HepG2 (cell line): Measurements from ENCODE around the gene LOC128125822.

Experiments
- ATAC-seq: fragments of 200-7000 bp; cut with Tn5 transposase; 3 replicates; pipeline ENCODE4 v1.9.1; 2020; ENCODE audit warnings: mild to moderate bottlenecking, moderate library complexity
- BruUV-seq: library from RNA; stranded (reverse); fragments of 400-500 nt; replicated peaks from 2 replicates; lab custom pipeline; 2021; lab: Mats Ljungman, UMichigan
- CTCF ChIA-PET: fragments of 300-600 bp; formaldehyde crosslinking; extraction: SDS; loops from one replicate; lab custom pipeline; 2021; ENCODE audit warnings: low total read pairs, inconsistent platforms, low intra/inter-chr PET ratio; lab: Yijun Ruan, JAX
- POLR2A ChIA-PET: fragments of 350-600 bp; sonication (Branson Sonifier 250); formaldehyde crosslinking; loops from one replicate; lab custom pipeline; 2020; ENCODE audit warnings: antibody characterized with exemption, inconsistent platforms; lab: Yijun Ruan, JAX
- DNase-seq: peaks from one replicate; pipeline ENCODE4 v3.0.0-alpha.2; 2015; ENCODE audit warnings: low spot score
- FAIRE-seq: peaks from 3 replicates; lab custom pipeline; 2011; peaks lifted over from hg19 to GRCh38; lab: Jason Lieb, UNC
- H2AFZ ChIP-seq: one replicate; pipeline ENCODE4 v1.6.1; 2011; ENCODE audit warnings: low read length, inconsistent platforms
- H3K27ac ChIP-seq: fragments of 300-600 bp; 3 replicates; pipeline ENCODE4 v1.8.0; 2011; ENCODE audit warnings: mixed run types, mild to moderate bottlenecking, mixed read lengths, low read length, inconsistent platforms; ENCODE audit not compliant: insufficient read depth; ENCODE audit errors: extremely low read length
- H3K27me3 ChIP-seq, 2 experiments: fragments of 200-600 bp in 1 of 2; 2 replicates in 1 of 2; 3 replicates in 1 of 2; pipeline versions ENCODE4 v1.6.0 to v1.8.0; 2011; ENCODE audit warnings: low read length in 2 of 2, mild to moderate bottlenecking in 2 of 2, moderate library complexity in 2 of 2, inconsistent platforms in 1 of 2; ENCODE audit not compliant: insufficient read depth in 2 of 2, control insufficient read depth in 1 of 2
- H3K36me3 ChIP-seq, 2 experiments: fragments of 200-600 bp in 1 of 2; replicated peaks in 1 of 2; 2 replicates in 1 of 2; 3 replicates in 1 of 2; pipeline versions ENCODE4 v1.5.1 to v1.8.0; 2011; ENCODE audit warnings: low read length in 2 of 2, inconsistent platforms in 1 of 2; ENCODE audit not compliant: insufficient read depth in 2 of 2, control insufficient read depth in 1 of 2
- H3K4me1 ChIP-seq: 2 replicates; pipeline ENCODE4 v1.5.1; 2012; ENCODE audit warnings: low read length, inconsistent platforms; ENCODE audit not compliant: insufficient read depth
- H3K4me2 ChIP-seq: 2 replicates; pipeline ENCODE4 v1.6.0; 2011; ENCODE audit warnings: low read depth, low read length, inconsistent platforms
- H3K4me3 ChIP-seq, 3 experiments: fragments of 200-600 bp in 1 of 3; sonication (generic), shearing (Covaris generic) in 1 of 3; replicated peaks in 1 of 3; 2 replicates each; pipeline ENCODE4 v1.5.1; 2011 to 2016; ENCODE audit warnings: low read length in 3 of 3, inconsistent platforms in 2 of 3, low read depth in 2 of 3, mild to moderate bottlenecking in 2 of 3, control low read depth in 1 of 3, mixed read lengths in 1 of 3; ENCODE audit not compliant: insufficient read depth in 1 of 3
- H3K79me2 ChIP-seq: one replicate; pipeline ENCODE4 v1.6.1; 2011; ENCODE audit warnings: low read length, inconsistent platforms; ENCODE audit not compliant: insufficient read depth
- H3K9ac ChIP-seq: 2 replicates; pipeline ENCODE4 v1.6.0; 2011; ENCODE audit warnings: mild to moderate bottlenecking, low read depth, low read length, inconsistent platforms; ENCODE audit not compliant: insufficient read depth
- H3K9me3 ChIP-seq: 2 replicates; pipeline ENCODE4 v1.5.1; 2012; ENCODE audit warnings: mild to moderate bottlenecking, low read length
- H4K20me1 ChIP-seq: 2 replicates; pipeline ENCODE4 v1.6.0; 2011; ENCODE audit warnings: inconsistent platforms, mild to moderate bottlenecking, low read length, moderate library complexity; ENCODE audit not compliant: insufficient read depth
- BRCA1 ChIP-seq: sonication (generic); formaldehyde crosslinking; IDR thresholded peaks from 2 replicates; pipeline ENCODE4 v1.4.0; 2020; ENCODE audit warnings: missing genetic modification reagents
- ZNF260 ChIP-seq: sonication (generic); formaldehyde crosslinking; IDR thresholded peaks from 2 replicates; pipeline ENCODE4 v1.4.0; 2020; ENCODE audit warnings: missing genetic modification reagents, low read depth, mild to moderate bottlenecking, borderline replicate concordance
- WGBS: methylation state at CpG from one replicate; pipeline ENCODE4 v1.1.6; 2017; ENCODE audit warnings: low lambda C conversion rate; 5-methylcytosine and 5-hydroxymethylcytosine counted together
- in situ Hi-C: cut with HindIII; loops from 2 replicates; pipeline ENCODE4 v1.10.0; 2017; ENCODE audit warnings: low pct_unique_long_range_greater_than_20kb; ENCODE audit not compliant: extremely low pct_ligation_motif_present
- intact Hi-C: fragments of 100-400 bp; cut with micrococcal nuclease; formaldehyde crosslinking; loops from one replicate; pipeline ENCODE4 v1.10.0; 2022; ENCODE audit not compliant: unreplicated experiment
- TF ChIP-seq, protein P1 (sequence below): sonication (generic); formaldehyde crosslinking; IDR thresholded peaks from 2 replicates; pipeline ENCODE4 v1.4.0; 2020; ENCODE audit warnings: mild to moderate bottlenecking, missing genetic modification reagents
- TF ChIP-seq, protein P2 (sequence below): sonication (generic); formaldehyde crosslinking; IDR thresholded peaks from 2 replicates; pipeline ENCODE4 v1.4.0; 2020; ENCODE audit warnings: missing genetic modification reagents, borderline replicate concordance

Gene LOC128125822

DNA sequence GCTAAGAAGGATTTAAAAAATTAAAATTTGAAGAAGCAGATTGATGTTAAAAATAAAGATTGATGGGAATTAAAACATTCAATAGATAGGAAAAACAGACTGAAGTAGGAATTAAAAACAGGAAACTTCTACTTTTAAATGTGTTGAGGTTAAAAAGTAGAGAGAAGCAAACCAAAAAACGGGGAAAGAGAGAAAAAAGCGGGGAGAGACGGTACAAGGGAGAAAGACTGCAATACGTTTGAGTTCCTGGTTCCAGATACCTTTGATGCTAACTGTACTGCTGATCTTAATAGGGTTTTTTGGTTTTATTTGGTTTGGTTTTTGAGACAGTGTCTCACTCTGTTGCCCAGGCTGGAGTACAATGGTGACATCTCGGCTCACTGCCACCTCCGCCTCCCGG, 27.0 kb downstream of the LOC128125822 start:
- H3K4me3 ChIP-seq: peak overlapping the region in 2 of 3 experiments; percentile 70 to 80; a peak in 4 of 6 replicates
- DNase-seq (no peak), ATAC-seq (no peak)
- H3K79me2 ChIP-seq: no peaks in the 10 kb centered on the region
- no peak overlapping the region for H3K27ac ChIP-seq
- H3K4me2 ChIP-seq: peak overlapping the region; percentile 97
- intact Hi-C loops: loop anchor here (5.0 kb wide), 1 partner anchor 108 kb away; no protein-coding TSS in a partner anchor
- peak overlapping the region; percentile 93 for H2AFZ ChIP-seq
- BruUV-seq: no TSS peak
- H3K4me1 ChIP-seq: peaks cover 20% of the 10 kb centered on the region
- H3K27me3 ChIP-seq: no peaks in the 10 kb centered on the region; a peak in 1 of 5 replicates
- TF ChIP-seq, protein P1, sequence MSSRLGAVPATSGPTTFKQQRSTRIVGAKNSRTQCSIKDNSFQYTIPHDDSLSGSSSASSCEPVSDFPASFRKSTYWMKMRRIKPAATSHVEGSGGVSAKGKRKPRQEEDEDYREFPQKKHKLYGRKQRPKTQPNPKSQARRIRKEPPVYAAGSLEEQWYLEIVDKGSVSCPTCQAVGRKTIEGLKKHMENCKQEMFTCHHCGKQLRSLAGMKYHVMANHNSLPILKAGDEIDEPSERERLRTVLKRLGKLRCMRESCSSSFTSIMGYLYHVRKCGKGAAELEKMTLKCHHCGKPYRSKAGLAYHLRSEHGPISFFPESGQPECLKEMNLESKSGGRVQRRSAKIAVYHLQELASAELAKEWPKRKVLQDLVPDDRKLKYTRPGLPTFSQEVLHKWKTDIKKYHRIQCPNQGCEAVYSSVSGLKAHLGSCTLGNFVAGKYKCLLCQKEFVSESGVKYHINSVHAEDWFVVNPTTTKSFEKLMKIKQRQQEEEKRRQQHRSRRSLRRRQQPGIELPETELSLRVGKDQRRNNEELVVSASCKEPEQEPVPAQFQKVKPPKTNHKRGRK (CRISPR knock-in tag): 0 out of 2 replicates have a peak, but pooled peaks have one; percentile 75
- TF ChIP-seq BRCA1 (no peak), ZNF260 (no peak)
- TF ChIP-seq, protein P2, sequence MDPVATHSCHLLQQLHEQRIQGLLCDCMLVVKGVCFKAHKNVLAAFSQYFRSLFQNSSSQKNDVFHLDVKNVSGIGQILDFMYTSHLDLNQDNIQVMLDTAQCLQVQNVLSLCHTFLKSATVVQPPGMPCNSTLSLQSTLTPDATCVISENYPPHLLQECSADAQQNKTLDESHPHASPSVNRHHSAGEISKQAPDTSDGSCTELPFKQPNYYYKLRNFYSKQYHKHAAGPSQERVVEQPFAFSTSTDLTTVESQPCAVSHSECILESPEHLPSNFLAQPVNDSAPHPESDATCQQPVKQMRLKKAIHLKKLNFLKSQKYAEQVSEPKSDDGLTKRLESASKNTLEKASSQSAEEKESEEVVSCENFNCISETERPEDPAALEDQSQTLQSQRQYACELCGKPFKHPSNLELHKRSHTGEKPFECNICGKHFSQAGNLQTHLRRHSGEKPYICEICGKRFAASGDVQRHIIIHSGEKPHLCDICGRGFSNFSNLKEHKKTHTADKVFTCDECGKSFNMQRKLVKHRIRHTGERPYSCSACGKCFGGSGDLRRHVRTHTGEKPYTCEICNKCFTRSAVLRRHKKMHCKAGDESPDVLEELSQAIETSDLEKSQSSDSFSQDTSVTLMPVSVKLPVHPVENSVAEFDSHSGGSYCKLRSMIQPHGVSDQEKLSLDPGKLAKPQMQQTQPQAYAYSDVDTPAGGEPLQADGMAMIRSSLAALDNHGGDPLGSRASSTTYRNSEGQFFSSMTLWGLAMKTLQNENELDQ (CRISPR knock-in tag): no peak
- TF ChIP-seq, all 625 proteins: peak for 1
- WGBS: 53% methylated on average over 7 of the region's 7 CpGs
- Histone ChIP-seq H3K36me3 (no peaks in the 10 kb centered on the region), H4K20me1 (no peaks in the 10 kb centered on the region), H3K9ac (peak overlapping the region; percentile 14; the same call in 1 of the 2 replicates), H3K9me3 (no peaks in the 10 kb centered on the region)
- in situ Hi-C loops: loop anchor here (5.0 kb wide), 1 partner anchor 163 kb away; no protein-coding TSS in a partner anchor
- ChIA-PET CTCF (interaction anchor here (1.6 to 2.3 kb wide), 2 partner anchors 165 to 203 kb away, joined by 5 to 32 read pairs; no protein-coding TSS in a partner anchor), POLR2A (interaction anchor here (1.1 to 2.1 kb wide), 7 partner anchors 12 to 247 kb away, joined by 3 to 10 read pairs (median 6); no protein-coding TSS in a partner anchor)
- no peak for FAIRE-seq
